ENCODE measurements around the gene SCFD2. TPM values are rescaled to one million over a fixed set of nuclear protein-coding genes. Genes with fewer than 3 reads are reported as not detected.

SCFD2 gene
- total RNA-seq, 1 donor from 2014 or later = 13.2 TPM

DNA sequence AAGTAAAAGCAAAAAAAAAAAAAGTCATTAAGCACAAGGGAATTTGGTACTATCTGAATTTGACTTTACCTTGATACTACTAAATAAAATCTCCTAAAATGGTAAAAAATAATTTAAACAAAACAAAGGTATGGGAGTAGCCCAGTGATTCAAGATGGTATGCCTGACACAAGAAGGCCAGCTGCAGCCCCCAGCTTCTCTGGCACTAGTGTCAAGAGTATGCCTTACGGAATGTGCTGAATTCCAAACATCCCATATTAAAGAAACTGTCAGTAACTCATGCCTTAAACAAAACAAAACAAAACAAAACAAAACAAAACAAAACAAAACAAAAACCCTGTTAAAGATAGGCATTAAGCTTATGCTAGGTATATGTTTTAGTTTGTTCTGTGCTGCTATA lies 422.9 kb downstream of the SCFD2 start:
- no peak for ATAC-seq
- TF ChIP-seq, protein P1, sequence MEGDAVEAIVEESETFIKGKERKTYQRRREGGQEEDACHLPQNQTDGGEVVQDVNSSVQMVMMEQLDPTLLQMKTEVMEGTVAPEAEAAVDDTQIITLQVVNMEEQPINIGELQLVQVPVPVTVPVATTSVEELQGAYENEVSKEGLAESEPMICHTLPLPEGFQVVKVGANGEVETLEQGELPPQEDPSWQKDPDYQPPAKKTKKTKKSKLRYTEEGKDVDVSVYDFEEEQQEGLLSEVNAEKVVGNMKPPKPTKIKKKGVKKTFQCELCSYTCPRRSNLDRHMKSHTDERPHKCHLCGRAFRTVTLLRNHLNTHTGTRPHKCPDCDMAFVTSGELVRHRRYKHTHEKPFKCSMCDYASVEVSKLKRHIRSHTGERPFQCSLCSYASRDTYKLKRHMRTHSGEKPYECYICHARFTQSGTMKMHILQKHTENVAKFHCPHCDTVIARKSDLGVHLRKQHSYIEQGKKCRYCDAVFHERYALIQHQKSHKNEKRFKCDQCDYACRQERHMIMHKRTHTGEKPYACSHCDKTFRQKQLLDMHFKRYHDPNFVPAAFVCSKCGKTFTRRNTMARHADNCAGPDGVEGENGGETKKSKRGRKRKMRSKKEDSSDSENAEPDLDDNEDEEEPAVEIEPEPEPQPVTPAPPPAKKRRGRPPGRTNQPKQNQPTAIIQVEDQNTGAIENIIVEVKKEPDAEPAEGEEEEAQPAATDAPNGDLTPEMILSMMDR (IDR thresholded peaks at IDR 0.05) = no peak
- intact Hi-C loops (cut with DNase I) = no loop called here

GRCh38 chr4:52941450-52941849 lies 424.4 kb downstream of the SCFD2 start:
- Histone ChIP-seq H3K4me1 (no peaks in the 10 kb centered on the region), H3K4me3 (no peak overlapping the region), H3K9me3 (no peaks in the 10 kb centered on the region), H3K36me3 (no peaks in the 10 kb centered on the region), H3K27me3 (ENCODE audit: low read depth) (no peaks in the 10 kb centered on the region), H3K27ac (no peak overlapping the region)
- no peak for DNase-seq
- intact Hi-C loops (cut with DNase I) = no loop called here
- ATAC-seq = no peak
- TF ChIP-seq, protein P1 (IDR thresholded peaks at IDR 0.05) = no peak

More for the DNA sequence above, 422.9 kb downstream of the SCFD2 start:
- H3K4me1 ChIP-seq = no peaks in the 10 kb centered on the region
- no peaks in the 10 kb centered on the region for H3K9me3 ChIP-seq
- H3K27ac ChIP-seq = no peak overlapping the region
- H3K27me3 ChIP-seq (ENCODE audit: low read depth) = no peaks in the 10 kb centered on the region
- H3K4me3 ChIP-seq = no peak overlapping the region
- DNase-seq = no peak
- H3K36me3 ChIP-seq = no peaks in the 10 kb centered on the region

DNA sequence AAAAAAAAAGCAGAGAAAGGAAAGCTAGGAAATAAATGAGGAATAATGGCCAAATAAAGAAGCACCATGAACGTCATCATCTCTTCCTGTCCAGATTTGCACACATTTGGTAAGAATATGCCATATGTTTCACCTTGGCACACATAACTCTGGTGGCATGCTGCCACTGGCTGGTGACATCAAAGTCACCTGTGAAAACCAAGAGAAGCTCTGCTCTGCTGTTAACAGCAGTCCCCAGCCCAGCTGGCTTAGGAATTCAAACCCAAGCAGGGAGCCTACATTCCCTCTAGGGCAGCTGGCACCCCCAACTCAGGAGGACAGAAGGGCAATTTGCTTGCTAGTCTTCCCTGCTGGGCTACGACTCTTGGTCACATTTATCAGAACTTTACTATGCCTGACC lies 426.1 kb downstream of the SCFD2 start:
- TF ChIP-seq, protein P1 (IDR thresholded peaks at IDR 0.05) = no peak
- no peak for DNase-seq
- no peak overlapping the region for H3K4me3 ChIP-seq
- H3K9me3 ChIP-seq = no peaks in the 10 kb centered on the region
- H3K27ac ChIP-seq = no peak overlapping the region
- intact Hi-C loops (cut with DNase I) = no loop called here
- no peaks in the 10 kb centered on the region for H3K4me1 ChIP-seq
- H3K36me3 ChIP-seq = no peaks in the 10 kb centered on the region
- no peak for ATAC-seq
- no peaks in the 10 kb centered on the region for H3K27me3 ChIP-seq (ENCODE audit: low read depth)

- intact Hi-C loops (cut with DNase I) = no loop called here
- ATAC-seq (no peak), DNase-seq (no peak)
- Histone ChIP-seq H3K36me3 (no peaks in the 10 kb centered on the region), H3K27me3 (ENCODE audit: low read depth) (no peaks in the 10 kb centered on the region), H3K9me3 (no peaks in the 10 kb centered on the region), H3K4me3 (no peak overlapping the region), H3K4me1 (no peaks in the 10 kb centered on the region), H3K27ac (no peak overlapping the region)
- TF ChIP-seq, protein P1 (IDR thresholded peaks at IDR 0.05) = no peak
These were observed 426.5 kb downstream of the SCFD2 start for GRCh38 chr4:52939325-52939724.

- H3K4me3 ChIP-seq = no peak overlapping the region
- no peaks in the 10 kb centered on the region for H3K4me1 ChIP-seq
- no peaks in the 10 kb centered on the region for H3K36me3 ChIP-seq
- H3K27ac ChIP-seq = no peak overlapping the region
- DNase-seq (no peak), ATAC-seq (no peak)
- H3K9me3 ChIP-seq = no peaks in the 10 kb centered on the region
- intact Hi-C loops (cut with DNase I) = no loop called here
- no peaks in the 10 kb centered on the region for H3K27me3 ChIP-seq (ENCODE audit: low read depth)
- TF ChIP-seq, protein P1 (IDR thresholded peaks at IDR 0.05) = no peak
These were observed 428.0 kb downstream of the SCFD2 start for GRCh38 chr4:52937829-52938228.

DNA sequence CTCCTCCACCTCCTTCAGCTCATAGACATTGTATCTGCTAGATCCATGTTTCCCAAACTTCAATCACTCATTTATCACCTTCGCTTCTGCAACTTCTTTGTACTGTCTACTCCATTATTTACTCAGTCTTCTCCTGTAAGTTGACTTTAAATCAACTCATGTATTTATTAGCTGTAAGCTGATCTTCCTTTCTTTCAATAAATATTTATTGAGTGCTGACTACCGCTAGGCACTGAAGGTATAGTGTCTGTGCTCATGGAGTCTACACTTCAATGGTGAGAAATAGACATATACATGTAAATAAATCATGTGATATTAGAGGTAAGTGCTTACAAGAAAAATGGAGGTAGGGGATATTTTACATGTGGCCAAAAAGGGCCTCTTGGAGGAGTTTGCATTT lies 429.1 kb downstream of the SCFD2 start:
- no peaks in the 10 kb centered on the region for H3K9me3 ChIP-seq
- intact Hi-C loops (cut with DNase I) = no loop called here
- H3K4me3 ChIP-seq = no peak overlapping the region
- TF ChIP-seq, protein P1 (IDR thresholded peaks at IDR 0.05) = no peak
- no peak for DNase-seq
- no peak overlapping the region for H3K27ac ChIP-seq
- no peaks in the 10 kb centered on the region for H3K27me3 ChIP-seq (ENCODE audit: low read depth)
- no peak for ATAC-seq
- no peaks in the 10 kb centered on the region for H3K36me3 ChIP-seq
- H3K4me1 ChIP-seq = no peaks in the 10 kb centered on the region

Measured in lower lobe of right lung (tissue), 2 donors.